Measurements from ENCODE around the gene BANP.

BANP gene

DNA sequence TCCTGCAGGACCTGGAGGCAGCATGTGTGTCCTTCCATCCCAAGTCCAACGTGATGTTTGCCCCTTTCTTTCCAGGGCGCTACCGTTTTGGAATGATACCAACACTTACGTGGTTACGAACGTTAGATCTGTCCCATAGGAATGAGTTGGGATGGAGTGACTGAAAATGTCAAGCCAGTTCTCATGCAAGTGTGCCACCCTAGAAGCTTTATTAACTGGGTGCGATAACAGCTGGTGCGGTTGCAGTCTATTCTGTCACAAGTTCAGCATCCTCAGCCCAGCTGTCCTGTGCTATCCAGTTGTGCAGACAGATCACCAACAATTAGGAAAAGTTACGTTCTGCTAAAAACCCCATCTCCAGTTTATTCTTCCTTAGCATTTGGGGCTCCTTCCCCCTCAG, 52.5 kb downstream of the BANP start:
- DNase-seq (ENCODE audit: insufficient read length, low spot score) = no peak
- TF ChIP-seq, protein P1, sequence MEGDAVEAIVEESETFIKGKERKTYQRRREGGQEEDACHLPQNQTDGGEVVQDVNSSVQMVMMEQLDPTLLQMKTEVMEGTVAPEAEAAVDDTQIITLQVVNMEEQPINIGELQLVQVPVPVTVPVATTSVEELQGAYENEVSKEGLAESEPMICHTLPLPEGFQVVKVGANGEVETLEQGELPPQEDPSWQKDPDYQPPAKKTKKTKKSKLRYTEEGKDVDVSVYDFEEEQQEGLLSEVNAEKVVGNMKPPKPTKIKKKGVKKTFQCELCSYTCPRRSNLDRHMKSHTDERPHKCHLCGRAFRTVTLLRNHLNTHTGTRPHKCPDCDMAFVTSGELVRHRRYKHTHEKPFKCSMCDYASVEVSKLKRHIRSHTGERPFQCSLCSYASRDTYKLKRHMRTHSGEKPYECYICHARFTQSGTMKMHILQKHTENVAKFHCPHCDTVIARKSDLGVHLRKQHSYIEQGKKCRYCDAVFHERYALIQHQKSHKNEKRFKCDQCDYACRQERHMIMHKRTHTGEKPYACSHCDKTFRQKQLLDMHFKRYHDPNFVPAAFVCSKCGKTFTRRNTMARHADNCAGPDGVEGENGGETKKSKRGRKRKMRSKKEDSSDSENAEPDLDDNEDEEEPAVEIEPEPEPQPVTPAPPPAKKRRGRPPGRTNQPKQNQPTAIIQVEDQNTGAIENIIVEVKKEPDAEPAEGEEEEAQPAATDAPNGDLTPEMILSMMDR (IDR thresholded peaks at IDR 0.05; ENCODE audit: insufficient read depth, missing control alignments) = no peak
- no peak for FAIRE-seq

DNA sequence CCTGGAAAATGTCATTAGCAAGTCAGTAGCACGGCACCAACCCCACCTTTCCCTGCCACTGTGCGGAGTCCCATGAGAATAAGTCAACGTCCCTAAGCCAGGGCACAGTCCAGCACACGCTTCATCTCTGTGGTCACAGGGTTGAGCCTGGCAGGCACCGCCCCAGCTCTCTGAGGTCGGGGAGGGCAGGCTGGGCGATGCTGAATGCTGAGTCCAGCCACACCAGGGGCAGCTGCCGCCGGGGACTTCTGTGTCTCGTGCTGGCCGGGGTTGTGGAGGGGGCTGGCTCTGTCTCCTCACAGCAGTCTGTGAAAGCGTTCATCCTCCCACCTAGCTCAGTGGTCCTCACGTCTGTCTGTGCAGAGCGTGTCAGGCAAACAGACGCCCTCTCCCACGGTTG, 53.2 kb downstream of the BANP start:
- TF ChIP-seq, protein P1 (IDR thresholded peaks at IDR 0.05; ENCODE audit: insufficient read depth, missing control alignments) = no peak
- FAIRE-seq = no peak
- no peak for DNase-seq (ENCODE audit: insufficient read length, low spot score)

DNA sequence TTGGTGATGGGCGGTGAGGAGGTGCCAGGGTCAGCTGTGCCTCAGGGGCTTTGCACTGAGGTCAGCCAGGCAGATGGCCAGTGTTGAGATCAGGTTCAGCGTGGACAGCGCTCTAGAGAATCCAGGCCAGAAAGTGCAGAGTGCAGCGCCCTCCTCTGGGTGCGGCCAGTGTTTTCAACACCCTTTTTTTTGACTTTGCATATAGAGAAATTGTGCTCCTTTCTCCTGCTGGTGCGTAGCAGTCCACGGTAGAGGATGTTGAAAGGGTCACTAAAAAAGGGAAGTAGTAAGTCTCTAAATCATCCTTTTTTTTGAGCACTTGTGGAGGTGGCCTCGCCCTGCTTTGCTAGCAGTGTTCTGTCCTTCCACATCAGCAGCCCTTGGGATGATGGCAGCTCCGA, 53.9 kb downstream of the BANP start:
- TF ChIP-seq, protein P1 (IDR thresholded peaks at IDR 0.05; ENCODE audit: insufficient read depth, missing control alignments) = no peak
- DNase-seq (ENCODE audit: insufficient read length, low spot score) = no peak
- FAIRE-seq = no peak

DNA sequence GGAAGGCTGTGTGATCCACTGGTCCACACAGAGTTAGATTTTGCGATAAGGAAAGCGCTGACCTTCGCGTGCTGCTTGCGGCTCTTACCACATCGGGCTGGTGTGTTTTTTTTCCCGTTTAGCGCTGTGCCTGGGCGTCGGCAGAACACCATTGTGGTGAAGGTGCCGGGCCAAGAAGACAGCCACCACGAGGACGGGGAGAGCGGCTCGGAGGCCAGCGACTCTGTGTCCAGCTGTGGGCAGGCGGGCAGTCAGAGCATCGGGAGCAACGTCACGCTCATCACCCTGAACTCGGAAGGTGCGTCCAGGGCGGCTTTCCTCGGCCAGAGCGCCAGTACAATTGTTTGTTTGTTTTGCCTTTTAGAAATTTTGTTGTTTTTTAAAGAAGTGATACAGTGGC, 54.7 kb downstream of the BANP start:
- FAIRE-seq (no peak), DNase-seq (ENCODE audit: insufficient read length, low spot score) (no peak)
- TF ChIP-seq, protein P1 (IDR thresholded peaks at IDR 0.05; ENCODE audit: insufficient read depth, missing control alignments) = no peak

DNA sequence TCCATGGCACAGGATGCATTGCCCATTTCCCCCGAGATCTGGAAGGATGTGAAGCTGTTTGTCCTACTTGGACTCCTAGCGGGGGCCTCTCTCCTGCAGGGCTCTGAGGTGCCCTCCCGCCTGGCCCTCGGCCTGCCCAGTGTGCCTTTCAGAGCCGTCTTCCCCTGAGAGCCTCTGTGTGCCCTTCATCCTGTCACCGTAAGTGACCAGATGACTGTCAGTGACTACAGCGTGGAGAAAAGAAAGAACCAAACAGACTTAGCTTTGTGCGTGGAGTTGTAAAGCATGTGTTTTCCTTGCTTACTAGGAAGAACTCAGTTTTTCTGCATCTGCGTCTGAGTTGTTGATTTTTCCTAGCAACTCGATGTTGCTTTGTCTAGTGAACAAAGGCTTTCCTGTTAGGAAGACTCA, 56.1 kb downstream of the BANP start:
- no peak for FAIRE-seq
- TF ChIP-seq, protein P1 (IDR thresholded peaks at IDR 0.05; ENCODE audit: insufficient read depth, missing control alignments) = no peak
- DNase-seq (ENCODE audit: insufficient read length, low spot score) = no peak

DNA sequence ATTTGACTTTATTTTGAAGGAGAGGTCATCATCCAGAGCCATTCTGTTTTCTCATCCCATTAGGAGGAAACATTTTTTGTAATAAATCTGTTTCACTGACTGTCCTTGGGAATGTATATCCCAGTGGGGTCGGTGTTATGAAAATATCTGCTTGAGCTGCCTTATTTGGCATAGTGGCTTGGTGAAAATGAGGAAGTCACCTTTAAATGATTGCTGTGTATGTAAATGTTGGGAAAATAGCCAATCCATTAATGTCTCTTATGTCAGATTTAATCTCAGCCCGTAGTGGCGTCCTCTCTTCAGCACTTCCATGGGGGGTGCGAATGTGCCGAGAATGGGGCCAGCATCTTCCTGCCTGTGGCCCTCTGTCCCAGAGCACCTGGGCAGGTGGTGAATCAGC, 57.6 kb downstream of the BANP start:
- TF ChIP-seq, protein P1 (IDR thresholded peaks at IDR 0.05; ENCODE audit: insufficient read depth, missing control alignments) = no peak
- no peak for DNase-seq (ENCODE audit: insufficient read length, low spot score)
- no peak for FAIRE-seq

DNA sequence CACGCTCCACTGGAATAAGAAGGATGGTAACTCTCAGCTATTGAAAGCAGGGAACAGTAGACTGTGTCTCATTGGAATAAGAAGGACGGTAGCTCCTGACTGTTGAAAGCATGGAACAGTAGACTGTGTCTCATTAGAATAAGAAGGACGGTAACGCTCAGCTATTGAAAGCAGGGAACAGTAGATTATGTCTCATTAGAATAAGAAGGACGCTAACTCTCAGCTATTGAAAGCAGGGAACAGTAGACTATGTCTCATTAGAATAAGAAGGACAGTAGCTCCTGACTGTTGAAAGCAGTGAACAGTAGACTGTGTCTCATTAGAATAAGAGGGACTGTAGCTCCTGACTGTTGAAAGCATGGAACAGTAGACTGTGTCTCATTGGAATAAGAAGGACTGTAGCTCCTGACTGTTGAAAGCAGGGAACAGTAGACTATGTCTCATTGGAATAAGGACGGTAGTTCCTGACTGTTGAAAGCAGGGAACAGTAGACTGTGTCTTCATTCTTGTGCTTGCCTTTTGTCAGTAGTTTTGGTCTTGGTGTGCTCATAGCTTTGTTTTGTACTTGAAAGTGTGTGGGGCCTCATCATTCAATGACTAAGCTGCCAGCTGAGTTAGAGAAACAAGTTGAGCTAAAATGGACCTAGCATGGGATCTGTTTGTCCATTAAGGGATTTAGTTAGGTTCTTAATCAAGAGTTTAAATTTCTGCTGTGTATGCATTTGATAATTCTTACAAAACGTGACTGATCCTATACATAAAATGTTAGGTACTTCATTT, 58.5 kb downstream of the BANP start:
- FAIRE-seq (no peak), DNase-seq (ENCODE audit: insufficient read length, low spot score) (no peak)
- TF ChIP-seq, protein P1 (IDR thresholded peaks at IDR 0.05; ENCODE audit: insufficient read depth, missing control alignments) = no peak

Measured in D721Med (cell line).